Peyer's patch (tissue), 4 donors: ENCODE data around the gene MAP1LC3B2.

Source experiments
- POLR2A ChIP-seq, 2 donors: fragments of 450-650 bp; IDR thresholded peaks; one replicate each; pipeline ENCODE4 v1.5.1; 2017; ENCODE audit warnings: antibody characterized with exemption in 2 of 2, mild to moderate bottlenecking in 2 of 2, moderate library complexity in 2 of 2
- TF ChIP-seq, protein P1 (sequence below), 6 experiments: fragments of 450-650 bp in 4 of 6; fragments of 200-600 bp in 2 of 6; sonication (generic) in 1 of 6; IDR thresholded peaks; one replicate each; pipeline ENCODE4 v1.5.1; 2017 to 2019; ENCODE audit warnings: antibody characterized with exemption in 6 of 6, mild to moderate bottlenecking in 3 of 6, moderate library complexity in 1 of 6

DNA sequence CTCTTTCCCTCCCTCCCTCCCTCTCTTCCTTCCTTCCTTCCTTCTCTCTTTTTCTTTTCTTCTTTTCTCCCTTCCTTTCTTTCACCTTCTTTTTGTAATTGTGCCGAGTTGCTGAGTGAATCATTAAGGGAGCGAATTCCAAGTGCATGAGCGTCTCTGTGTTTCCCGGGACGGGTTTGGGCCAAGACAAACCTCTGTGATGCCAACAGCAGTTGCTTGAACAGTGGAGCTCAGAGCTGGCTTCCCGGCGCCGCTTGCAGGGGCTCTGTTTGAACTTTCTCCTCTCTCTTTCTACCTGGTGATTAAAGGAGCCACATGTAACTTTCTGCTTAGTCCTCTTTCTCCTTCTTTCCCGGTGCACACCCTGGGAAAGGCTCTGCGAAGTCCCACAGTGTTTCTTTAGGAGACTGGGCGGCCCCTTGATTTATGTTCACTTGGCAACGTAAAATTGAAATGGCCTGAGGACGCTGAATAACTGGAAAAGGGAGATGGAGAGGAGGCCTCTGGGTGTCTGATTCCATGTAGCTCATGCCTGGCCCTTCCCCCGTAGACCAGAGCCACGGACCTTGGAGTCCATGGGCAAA is 33.7 kb upstream of the MAP1LC3B2 start:
- TF ChIP-seq, protein P1, sequence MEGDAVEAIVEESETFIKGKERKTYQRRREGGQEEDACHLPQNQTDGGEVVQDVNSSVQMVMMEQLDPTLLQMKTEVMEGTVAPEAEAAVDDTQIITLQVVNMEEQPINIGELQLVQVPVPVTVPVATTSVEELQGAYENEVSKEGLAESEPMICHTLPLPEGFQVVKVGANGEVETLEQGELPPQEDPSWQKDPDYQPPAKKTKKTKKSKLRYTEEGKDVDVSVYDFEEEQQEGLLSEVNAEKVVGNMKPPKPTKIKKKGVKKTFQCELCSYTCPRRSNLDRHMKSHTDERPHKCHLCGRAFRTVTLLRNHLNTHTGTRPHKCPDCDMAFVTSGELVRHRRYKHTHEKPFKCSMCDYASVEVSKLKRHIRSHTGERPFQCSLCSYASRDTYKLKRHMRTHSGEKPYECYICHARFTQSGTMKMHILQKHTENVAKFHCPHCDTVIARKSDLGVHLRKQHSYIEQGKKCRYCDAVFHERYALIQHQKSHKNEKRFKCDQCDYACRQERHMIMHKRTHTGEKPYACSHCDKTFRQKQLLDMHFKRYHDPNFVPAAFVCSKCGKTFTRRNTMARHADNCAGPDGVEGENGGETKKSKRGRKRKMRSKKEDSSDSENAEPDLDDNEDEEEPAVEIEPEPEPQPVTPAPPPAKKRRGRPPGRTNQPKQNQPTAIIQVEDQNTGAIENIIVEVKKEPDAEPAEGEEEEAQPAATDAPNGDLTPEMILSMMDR (IDR thresholded peaks at IDR 0.05) = no peak
- no peak for TF ChIP-seq POLR2A (IDR thresholded peaks at IDR 0.05)
